Measurements from ENCODE around the gene WDR62.

Gene WDR62

GRCh38 chr19:36023432-36023831 lies 31.3 kb upstream of the WDR62 start:
- no peaks in the 10 kb centered on the region for H3K36me3 ChIP-seq (ENCODE audit: insufficient read depth, low read length)

DNA sequence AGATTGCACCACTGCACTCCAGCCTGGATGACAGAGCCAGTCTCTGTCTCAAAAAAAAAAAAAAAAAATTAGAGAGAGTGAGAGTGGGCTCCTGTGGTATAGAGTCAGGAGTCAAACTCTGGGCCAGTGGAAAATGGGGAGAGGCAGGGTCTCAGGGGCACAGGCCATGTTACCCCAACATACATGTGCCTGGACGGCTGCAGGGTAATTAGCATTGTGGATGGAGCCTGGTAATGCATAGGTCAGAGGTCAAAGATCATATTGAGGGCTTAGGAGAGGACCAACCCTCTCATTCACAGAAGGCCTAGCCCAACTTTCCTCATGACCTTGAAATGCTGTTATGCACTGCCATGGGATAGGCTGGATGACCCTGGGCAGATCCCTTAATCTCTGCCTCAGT lies 29.2 kb upstream of the WDR62 start:
- no peak overlapping the region for H2AFZ ChIP-seq (ENCODE audit: low read length)
- no peak overlapping the region for H3K9ac ChIP-seq (ENCODE audit: low read depth, low read length, poor library complexity, severe bottlenecking)
- H3K4me2 ChIP-seq (ENCODE audit: low read depth, low read length, poor library complexity, severe bottlenecking) = no peak overlapping the region
- no peaks in the 10 kb centered on the region for H3K27me3 ChIP-seq (ENCODE audit: insufficient read depth, low read length, poor library complexity, severe bottlenecking)
- TF ChIP-seq EZH2phosphoT487 (IDR thresholded peaks at IDR 0.05; ENCODE audit: borderline replicate concordance) = no peak
- TF ChIP-seq, protein P1, sequence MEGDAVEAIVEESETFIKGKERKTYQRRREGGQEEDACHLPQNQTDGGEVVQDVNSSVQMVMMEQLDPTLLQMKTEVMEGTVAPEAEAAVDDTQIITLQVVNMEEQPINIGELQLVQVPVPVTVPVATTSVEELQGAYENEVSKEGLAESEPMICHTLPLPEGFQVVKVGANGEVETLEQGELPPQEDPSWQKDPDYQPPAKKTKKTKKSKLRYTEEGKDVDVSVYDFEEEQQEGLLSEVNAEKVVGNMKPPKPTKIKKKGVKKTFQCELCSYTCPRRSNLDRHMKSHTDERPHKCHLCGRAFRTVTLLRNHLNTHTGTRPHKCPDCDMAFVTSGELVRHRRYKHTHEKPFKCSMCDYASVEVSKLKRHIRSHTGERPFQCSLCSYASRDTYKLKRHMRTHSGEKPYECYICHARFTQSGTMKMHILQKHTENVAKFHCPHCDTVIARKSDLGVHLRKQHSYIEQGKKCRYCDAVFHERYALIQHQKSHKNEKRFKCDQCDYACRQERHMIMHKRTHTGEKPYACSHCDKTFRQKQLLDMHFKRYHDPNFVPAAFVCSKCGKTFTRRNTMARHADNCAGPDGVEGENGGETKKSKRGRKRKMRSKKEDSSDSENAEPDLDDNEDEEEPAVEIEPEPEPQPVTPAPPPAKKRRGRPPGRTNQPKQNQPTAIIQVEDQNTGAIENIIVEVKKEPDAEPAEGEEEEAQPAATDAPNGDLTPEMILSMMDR (conservative IDR thresholded peaks at IDR 0.05; ENCODE audit: low read length) = no peak
- no peaks in the 10 kb centered on the region for H3K4me1 ChIP-seq (ENCODE audit: insufficient read depth, low read length, poor library complexity, severe bottlenecking)
- no peaks in the 10 kb centered on the region for H3K9me2 ChIP-seq (replicated peaks; ENCODE audit: low read depth, low read length)
- H4K20me1 ChIP-seq (ENCODE audit: insufficient read depth, low read length, poor library complexity, severe bottlenecking) = no peaks in the 10 kb centered on the region
- H3F3A ChIP-seq (ENCODE audit: low read depth) = no peaks in the 10 kb centered on the region
- no peak overlapping the region for H3K4me3 ChIP-seq (ENCODE audit: low read length, poor library complexity, severe bottlenecking)
- no peaks in the 10 kb centered on the region for H3K9me3 ChIP-seq (ENCODE audit: insufficient read depth, low read depth, low read length)
- no peaks in the 10 kb centered on the region for H3K79me2 ChIP-seq (ENCODE audit: insufficient read depth, low read length)
- no peaks in the 10 kb centered on the region for H3K36me3 ChIP-seq (ENCODE audit: insufficient read depth, low read length)

More at GRCh38 chr19:36023432-36023831, 31.3 kb upstream of the WDR62 start:
- H3F3A ChIP-seq (ENCODE audit: low read depth) = no peaks in the 10 kb centered on the region
- no peak overlapping the region for H2AFZ ChIP-seq (ENCODE audit: low read length)
- H3K4me1 ChIP-seq (ENCODE audit: insufficient read depth, low read length, poor library complexity, severe bottlenecking) = no peaks in the 10 kb centered on the region
- H3K4me3 ChIP-seq (ENCODE audit: low read length, poor library complexity, severe bottlenecking) = no peak overlapping the region
- H3K9ac ChIP-seq (ENCODE audit: low read depth, low read length, poor library complexity, severe bottlenecking) = no peak overlapping the region
- no peaks in the 10 kb centered on the region for H4K20me1 ChIP-seq (ENCODE audit: insufficient read depth, low read length, poor library complexity, severe bottlenecking)
- H3K9me3 ChIP-seq (ENCODE audit: insufficient read depth, low read depth, low read length) = no peaks in the 10 kb centered on the region
- no peaks in the 10 kb centered on the region for H3K27me3 ChIP-seq (ENCODE audit: insufficient read depth, low read length, poor library complexity, severe bottlenecking)
- H3K9me2 ChIP-seq (replicated peaks; ENCODE audit: low read depth, low read length) = no peaks in the 10 kb centered on the region
- TF ChIP-seq EZH2phosphoT487 (IDR thresholded peaks at IDR 0.05; ENCODE audit: borderline replicate concordance) = no peak
- TF ChIP-seq, protein P1 (conservative IDR thresholded peaks at IDR 0.05; ENCODE audit: low read length) = no peak
- no peaks in the 10 kb centered on the region for H3K79me2 ChIP-seq (ENCODE audit: insufficient read depth, low read length)
- no peak overlapping the region for H3K4me2 ChIP-seq (ENCODE audit: low read depth, low read length, poor library complexity, severe bottlenecking)

- no peak overlapping the region for H3K4me2 ChIP-seq (ENCODE audit: low read depth, low read length, poor library complexity, severe bottlenecking)
- no peaks in the 10 kb centered on the region for H3K79me2 ChIP-seq (ENCODE audit: insufficient read depth, low read length)
- no peaks in the 10 kb centered on the region for H4K20me1 ChIP-seq (ENCODE audit: insufficient read depth, low read length, poor library complexity, severe bottlenecking)
- no peaks in the 10 kb centered on the region for H3K36me3 ChIP-seq (ENCODE audit: insufficient read depth, low read length)
- H3K4me3 ChIP-seq (ENCODE audit: low read length, poor library complexity, severe bottlenecking) = no peak overlapping the region
- H3K9me3 ChIP-seq (ENCODE audit: insufficient read depth, low read depth, low read length) = no peaks in the 10 kb centered on the region
- no peak overlapping the region for H3K9ac ChIP-seq (ENCODE audit: low read depth, low read length, poor library complexity, severe bottlenecking)
- H3K4me1 ChIP-seq (ENCODE audit: insufficient read depth, low read length, poor library complexity, severe bottlenecking) = no peaks in the 10 kb centered on the region
- H3F3A ChIP-seq (ENCODE audit: low read depth) = no peaks in the 10 kb centered on the region
- H2AFZ ChIP-seq (ENCODE audit: low read length) = no peak overlapping the region
- H3K27me3 ChIP-seq (ENCODE audit: insufficient read depth, low read length, poor library complexity, severe bottlenecking) = no peaks in the 10 kb centered on the region
- TF ChIP-seq, protein P1 (conservative IDR thresholded peaks at IDR 0.05; ENCODE audit: low read length) = no peak
- no peak for TF ChIP-seq EZH2phosphoT487 (IDR thresholded peaks at IDR 0.05; ENCODE audit: borderline replicate concordance)
- no peaks in the 10 kb centered on the region for H3K9me2 ChIP-seq (replicated peaks; ENCODE audit: low read depth, low read length)
Measured at GRCh38 chr19:36026091-36026876, 28.4 kb upstream of the WDR62 start.
